ENCODE measurements around the gene SLC12A8.
A peak's percentile ranks its signal among the peaks of the same experiment; 100 is the strongest.

The SLC12A8 gene

GRCh38 chr3:125212509-125213363 is at the start of gene SLC12A8:
TSS of gene SLC12A8 (minus strand) at chr3:125212748. CDS start at chr3:125211349, 1,399 bp downstream.
- DNase-seq: peak; percentile 35

GRCh38 chr3:125262161-125262560 is 49.6 kb upstream of the SLC12A8 start:
- no peak for DNase-seq

DNA sequence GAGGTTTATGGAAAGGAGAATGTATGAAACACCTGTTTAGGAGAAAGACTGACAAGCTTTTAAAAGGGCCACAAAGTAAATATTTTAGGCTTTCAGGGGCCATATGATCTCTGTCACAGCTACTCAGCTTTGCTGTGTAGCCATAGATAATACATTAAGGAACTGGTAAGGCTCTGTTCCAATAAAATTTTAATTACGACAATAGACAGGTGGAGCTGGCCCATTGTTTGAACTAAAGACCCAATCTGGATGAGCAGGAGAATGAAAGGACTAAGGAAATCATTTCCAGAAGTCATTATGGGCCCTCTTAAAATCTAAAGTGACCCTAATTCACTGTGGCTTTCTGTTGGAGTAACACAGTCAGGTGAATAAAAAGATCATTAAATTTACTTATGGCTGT is 48.5 kb upstream of the SLC12A8 start:
- DNase-seq: no peak

DNA sequence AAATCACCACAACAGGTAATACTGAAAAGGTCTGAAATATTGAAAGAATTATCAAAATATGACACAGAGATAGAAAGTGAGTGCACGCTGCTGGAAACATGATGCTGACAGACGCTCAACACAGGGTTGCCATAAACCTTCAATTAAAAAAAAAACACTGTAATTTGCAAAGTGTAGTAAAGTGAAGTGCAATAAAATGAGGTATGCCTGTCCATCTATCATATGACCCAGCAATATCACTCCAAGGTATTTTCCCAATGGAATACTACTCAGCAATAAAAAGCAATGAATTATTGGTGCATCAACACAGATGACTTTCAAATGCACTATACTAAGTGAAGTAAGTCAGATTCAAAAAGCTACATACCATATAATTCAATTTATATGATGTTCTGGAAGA is 47.6 kb upstream of the SLC12A8 start:
- DNase-seq: no peak

GRCh38 chr3:125257536-125257935 is 45.0 kb upstream of the SLC12A8 start:
- no peak for DNase-seq

GRCh38 chr3:125256675-125257074 is 44.1 kb upstream of the SLC12A8 start:
- no peak for DNase-seq

GRCh38 chr3:125250973-125251372 is 38.4 kb upstream of the SLC12A8 start:
- no peak for DNase-seq

GRCh38 chr3:125246237-125246636 is 33.7 kb upstream of the SLC12A8 start:
- no peak for DNase-seq

GRCh38 chr3:125245521-125245920 is 33.0 kb upstream of the SLC12A8 start:
- no peak for DNase-seq

- DNase-seq: no peak
Measured at GRCh38 chr3:125240496-125240895, 27.9 kb upstream of the SLC12A8 start.

- DNase-seq: no peak
Measured at GRCh38 chr3:125239266-125239665, 26.7 kb upstream of the SLC12A8 start.

DNA sequence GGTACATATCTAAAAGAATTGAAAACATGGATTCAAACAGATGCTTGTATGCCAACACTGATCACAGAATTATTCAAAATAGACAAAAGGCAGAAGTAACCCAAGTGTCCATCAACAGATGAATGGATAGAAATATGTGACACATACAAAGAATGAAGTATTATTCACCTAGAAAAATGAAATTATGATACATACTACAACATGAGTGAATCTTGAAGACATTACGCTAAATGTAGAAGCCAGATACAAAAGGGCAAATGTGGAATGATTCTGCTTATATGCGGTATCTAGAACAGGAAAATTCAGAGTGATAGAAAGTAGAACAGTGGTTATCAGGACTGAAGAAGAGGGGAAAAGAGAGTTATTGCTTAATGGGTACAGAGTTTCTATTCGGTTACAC is 26.2 kb upstream of the SLC12A8 start:
- no peak for DNase-seq

DNA sequence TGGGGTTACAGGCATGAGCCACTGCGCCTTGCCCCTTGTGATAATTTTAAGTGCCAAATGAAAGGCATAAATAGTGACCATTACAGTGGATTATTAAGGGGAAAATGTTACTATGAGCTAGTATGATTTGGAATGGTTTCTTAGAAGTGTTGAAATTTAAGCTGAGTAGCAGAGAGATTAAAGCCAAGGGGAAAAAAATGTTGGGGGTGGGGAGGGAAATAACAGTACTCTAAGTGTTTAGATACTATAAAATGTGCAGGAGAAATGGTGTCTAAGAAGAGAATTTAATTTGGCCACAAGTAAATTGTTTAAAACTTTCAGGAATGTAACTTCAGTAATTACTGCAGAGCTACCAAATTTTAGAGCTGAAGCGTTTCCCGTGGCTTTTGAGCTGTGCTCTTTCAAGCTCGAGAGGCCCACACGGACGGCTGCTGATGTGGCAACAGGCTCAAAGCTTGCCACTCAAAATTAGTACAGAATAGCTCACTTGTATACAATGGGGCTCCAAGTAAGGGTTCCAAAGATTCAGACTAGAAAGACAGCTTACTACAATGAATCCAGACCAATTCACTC is 23.9 kb upstream of the SLC12A8 start:
- DNase-seq: peak; percentile 56

- no peak for DNase-seq
Measured at GRCh38 chr3:125234831-125235230, 22.3 kb upstream of the SLC12A8 start.

GRCh38 chr3:125232401-125232800 is 19.9 kb upstream of the SLC12A8 start:
- no peak for DNase-seq

- no peak for DNase-seq
Measured at GRCh38 chr3:125231895-125232294, 19.3 kb upstream of the SLC12A8 start.

- DNase-seq: no peak
Measured at GRCh38 chr3:125229707-125230106, 17.2 kb upstream of the SLC12A8 start.

GRCh38 chr3:125229168-125229567 is 16.6 kb upstream of the SLC12A8 start:
- no peak for DNase-seq

GRCh38 chr3:125221831-125222230 is 9.3 kb upstream of the SLC12A8 start:
- DNase-seq: no peak

DNA sequence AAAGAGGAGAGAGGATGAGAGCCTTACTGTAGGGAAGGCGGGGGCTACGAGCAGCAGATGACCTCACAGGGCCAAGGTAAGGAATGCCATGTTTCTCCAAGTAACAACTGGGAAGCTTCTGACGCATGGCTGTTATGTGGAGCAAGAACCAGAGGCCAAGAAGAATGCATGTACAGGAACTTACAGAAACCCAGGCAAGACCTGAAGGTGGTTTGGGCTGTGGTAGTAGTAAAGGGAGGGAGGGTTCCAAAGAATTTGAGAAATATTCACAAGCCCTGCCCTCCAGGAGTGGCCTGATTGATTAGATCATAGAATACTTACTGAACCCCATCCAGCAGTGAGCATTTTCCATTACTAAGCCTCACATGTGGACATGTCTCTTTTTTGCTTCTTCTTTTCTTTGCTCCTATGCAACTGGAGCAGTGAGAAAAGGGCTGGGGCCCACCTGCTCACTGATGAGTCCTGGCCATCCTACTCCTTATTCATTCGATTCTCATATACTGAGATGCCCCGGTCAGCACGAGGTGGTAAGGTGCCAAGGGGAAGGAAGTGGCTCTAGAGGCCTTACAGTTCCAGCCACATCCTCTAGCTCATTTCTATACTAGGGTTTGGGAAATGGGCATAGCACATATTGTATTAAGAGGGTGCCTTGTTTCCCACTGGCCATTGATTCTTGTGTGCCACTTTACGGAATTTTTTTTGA is 8.3 kb upstream of the SLC12A8 start:
- DNase-seq: no peak

DNA sequence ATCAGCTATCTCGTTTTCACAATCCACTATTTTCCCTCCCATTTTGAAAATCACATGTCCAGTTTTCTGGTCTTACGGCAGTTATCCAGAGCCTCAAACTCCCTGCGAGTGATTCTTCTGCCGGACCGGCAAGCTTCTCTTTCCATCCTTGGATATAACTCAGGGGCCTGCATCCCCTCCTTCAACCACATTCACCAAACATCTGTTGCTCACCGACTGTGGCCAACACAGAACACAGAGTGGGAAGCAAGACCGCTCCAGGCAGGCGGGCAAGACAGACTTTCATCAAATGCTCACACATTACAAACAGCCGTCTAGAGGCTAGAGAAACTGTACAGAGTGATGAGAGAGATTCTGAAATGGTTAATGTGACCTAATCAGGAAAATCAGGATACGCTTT is 7.6 kb upstream of the SLC12A8 start:
- DNase-seq: no peak

GRCh38 chr3:125219261-125219701 is 6.7 kb upstream of the SLC12A8 start:
- DNase-seq: no peak

DNA sequence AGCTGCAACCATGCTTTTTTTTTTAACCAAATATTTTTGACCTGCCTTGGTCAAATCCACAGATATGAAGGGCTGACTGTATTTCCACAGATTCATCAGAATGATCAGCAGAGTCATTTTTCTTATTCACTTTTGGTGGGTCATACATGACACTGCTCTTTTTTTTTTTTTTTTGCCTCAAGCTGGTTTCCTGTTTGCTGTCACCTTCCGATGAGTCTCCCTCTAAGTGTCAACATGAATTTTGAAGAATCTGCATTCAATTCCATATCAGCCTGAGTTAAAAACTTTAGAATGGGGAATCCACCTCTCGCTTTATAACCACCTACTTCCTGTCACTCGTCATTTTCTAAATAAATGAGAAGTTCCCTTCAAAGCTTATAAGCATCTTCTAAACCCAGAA is 2.2 kb upstream of the SLC12A8 start:
- DNase-seq: no peak

All from eye (tissue), 1 donor.